NCI-H2107 (cell line): ENCODE results near the gene GPX4.

Experiments used
- DNase-seq: peaks from one replicate; lab custom pipeline; 2025; lab: John Stamatoyannopoulos, UW

GPX4 gene

GRCh38 chr19:1103708-1104310, at the start of gene GPX4:
Gene GPX4 (plus strand): TSS chr19:1103994. CDS start chr19:1104044, 50 bp downstream.
- peak; percentile 99 for DNase-seq

GRCh38 chr19:1054102-1055027, 49.4 kb upstream of the GPX4 start:
- DNase-seq: no peak

DNA sequence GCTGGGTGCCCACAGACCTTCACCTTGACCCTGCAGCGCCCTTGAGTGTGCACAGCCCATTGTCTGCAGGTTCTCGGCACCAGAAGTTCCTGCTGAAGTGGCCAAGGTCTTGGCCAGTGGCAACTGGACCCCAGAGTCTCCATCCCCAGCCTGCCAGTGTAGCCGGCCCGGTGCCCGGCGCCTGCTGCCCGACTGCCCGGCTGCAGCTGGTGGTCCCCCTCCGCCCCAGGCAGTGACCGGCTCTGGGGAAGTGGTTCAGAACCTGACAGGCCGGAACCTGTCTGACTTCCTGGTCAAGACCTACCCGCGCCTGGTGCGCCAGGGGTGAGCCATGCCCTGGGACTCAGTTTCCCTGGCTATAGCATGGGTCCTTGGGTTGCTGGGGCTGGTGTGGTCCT, 48.8 kb upstream of the GPX4 start:
- no peak for DNase-seq

DNA sequence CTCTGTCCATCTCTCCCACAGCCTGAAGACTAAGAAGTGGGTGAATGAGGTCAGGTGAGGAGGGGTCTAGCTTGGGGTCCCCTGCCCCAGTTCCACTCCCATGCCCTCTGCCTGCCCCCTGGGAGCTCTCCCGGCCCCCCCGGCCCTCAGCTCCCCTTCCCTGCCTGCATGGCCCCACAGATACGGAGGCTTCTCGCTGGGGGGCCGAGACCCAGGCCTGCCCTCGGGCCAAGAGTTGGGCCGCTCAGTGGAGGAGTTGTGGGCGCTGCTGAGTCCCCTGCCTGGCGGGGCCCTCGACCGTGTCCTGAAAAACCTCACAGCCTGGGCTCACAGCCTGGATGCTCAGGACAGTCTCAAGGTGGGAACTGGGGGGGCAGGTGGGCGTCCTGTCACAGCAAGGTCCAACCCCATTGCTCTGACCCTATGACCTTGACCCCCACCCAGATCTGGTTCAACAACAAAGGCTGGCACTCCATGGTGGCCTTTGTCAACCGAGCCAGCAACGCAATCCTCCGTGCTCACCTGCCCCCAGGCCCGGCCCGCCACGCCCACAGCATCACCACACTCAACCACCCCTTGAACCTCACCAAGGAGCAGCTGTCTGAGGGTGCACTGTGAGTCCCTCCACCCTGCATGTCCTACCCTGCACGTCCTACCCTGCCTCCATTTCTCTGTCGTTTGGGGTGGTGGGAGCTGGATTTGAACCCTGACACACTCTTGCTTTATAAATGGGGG, 47.7 kb upstream of the GPX4 start:
- DNase-seq: no peak

DNA sequence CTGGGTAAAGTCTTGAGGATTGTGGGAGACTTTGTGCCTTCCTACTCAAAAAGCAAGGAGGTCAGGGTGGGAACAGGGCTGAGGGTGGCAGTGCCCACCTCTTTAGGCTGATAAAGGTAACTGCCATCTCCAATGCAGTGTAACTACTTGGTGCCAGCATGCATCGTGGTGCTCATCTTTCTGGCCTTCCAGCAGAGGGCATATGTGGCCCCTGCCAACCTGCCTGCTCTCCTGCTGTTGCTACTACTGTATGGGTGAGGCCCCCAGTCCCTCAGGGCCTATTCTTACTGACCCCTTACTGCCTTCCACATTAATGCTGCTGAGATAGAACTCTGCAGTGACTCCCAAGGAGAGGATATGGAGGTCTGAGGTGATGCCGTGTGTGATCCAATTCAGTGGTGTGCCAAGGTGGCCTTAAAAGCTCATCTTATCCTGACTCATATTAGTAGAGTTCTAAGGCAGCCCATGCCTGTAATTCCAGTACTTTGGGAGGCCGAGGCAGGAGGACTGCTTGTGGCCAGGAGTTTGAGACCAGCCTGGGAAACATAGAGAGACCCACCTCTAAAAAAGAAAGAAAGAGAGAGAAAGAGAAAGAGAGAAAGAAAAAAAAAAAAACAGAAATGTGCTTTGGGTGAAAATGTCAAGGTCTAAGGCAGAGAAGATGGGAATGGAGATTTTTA, 46.5 kb upstream of the GPX4 start:
- no peak for DNase-seq

DNA sequence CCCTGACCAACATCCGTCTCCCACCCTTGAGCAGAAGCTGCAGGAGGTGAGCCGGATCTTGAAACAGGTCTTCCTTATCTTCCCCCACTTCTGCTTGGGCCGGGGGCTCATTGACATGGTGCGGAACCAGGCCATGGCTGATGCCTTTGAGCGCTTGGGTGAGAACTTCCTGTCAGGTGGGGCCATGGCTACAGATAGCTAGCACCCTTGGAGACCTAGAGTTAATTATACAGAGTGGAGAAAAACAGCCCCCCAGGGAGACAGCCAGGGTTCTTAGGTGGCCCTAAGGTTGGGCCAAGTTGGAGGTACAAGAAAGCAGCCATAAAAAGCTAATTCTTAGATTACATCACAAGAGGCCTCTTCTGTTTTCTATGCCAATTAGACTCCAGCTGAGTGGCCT, 45.7 kb upstream of the GPX4 start:
- no peak for DNase-seq

GRCh38 chr19:1060689-1061088, 43.1 kb upstream of the GPX4 start:
- no peak for DNase-seq

- no peak for DNase-seq
Measured at GRCh38 chr19:1061987-1062386, 41.8 kb upstream of the GPX4 start.

GRCh38 chr19:1062387-1063029, 41.3 kb upstream of the GPX4 start:
- no peak for DNase-seq

GRCh38 chr19:1063030-1063908, 40.5 kb upstream of the GPX4 start:
- no peak for DNase-seq

DNA sequence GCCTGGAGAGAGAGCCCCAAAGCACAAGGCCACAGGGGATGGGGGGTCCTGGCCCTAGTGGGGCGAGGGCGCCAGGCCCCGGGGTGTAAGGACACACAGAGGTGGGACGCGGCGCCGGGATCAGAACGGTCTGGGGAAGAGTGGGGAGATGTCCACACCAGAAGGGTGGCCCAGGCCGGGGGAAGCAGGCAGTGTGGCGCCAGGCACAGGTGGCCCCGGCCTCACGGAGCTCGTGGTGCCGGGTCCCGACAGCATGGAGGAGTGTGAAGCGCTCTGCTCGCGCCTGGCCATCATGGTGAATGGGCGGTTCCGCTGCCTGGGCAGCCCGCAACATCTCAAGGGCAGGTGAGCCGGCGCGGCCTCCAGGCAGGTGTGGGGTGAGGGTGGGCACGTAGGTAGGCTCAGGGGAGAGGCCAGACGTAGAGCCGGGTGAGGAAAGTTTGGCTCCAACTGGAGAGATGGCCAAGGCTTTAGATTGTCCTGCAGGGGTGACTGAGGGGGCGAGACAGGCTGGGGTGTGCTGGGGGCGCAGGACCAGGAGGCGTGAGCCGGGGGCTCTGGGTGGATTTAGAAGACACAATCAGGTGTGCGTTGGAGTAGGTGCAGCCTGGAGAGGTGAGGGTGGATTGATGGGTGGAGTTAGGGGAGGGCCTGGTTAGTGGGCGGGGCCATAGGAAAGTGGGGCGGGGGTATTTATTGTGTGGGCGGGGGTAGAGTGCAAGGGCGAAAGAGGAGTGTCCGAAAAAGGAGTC, 39.7 kb upstream of the GPX4 start:
- DNase-seq: no peak

DNA sequence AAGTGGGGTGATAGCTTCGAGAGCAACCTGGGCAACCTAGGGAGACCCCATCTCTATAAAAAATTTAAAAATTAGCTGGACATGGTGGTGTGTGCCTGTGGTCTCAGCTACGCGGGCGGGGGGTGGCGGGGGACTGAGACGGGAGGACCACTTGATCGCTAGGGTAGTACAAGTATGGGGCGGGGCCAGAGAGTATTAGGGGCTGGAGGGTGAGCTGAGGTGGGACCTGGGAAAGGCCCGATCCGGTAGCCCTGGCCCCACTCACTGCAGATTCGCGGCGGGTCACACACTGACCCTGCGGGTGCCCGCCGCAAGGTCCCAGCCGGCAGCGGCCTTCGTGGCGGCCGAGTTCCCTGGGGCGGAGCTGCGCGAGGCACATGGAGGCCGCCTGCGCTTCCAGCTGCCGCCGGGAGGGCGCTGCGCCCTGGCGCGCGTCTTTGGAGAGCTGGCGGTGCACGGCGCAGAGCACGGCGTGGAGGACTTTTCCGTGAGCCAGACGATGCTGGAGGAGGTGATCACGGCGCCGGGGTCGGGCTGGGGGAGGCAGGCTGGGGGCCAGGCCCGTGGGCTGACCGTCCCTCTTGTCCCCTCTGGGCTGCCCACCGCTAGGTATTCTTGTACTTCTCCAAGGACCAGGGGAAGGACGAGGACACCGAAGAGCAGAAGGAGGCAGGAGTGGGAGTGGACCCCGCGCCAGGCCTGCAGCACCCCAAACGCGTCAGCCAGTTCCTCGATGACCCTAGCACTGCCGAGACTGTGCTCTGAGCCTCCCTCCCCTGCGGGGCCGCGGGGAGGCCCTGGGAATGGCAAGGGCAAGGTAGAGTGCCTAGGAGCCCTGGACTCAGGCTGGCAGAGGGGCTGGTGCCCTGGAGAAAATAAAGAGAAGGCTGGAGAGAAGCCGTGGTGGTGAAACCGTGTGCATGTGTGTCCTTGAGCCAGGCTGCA, 38.9 kb upstream of the GPX4 start:
- DNase-seq: no peak

- DNase-seq: no peak
Measured at GRCh38 chr19:1065606-1066109, 38.1 kb upstream of the GPX4 start.

DNA sequence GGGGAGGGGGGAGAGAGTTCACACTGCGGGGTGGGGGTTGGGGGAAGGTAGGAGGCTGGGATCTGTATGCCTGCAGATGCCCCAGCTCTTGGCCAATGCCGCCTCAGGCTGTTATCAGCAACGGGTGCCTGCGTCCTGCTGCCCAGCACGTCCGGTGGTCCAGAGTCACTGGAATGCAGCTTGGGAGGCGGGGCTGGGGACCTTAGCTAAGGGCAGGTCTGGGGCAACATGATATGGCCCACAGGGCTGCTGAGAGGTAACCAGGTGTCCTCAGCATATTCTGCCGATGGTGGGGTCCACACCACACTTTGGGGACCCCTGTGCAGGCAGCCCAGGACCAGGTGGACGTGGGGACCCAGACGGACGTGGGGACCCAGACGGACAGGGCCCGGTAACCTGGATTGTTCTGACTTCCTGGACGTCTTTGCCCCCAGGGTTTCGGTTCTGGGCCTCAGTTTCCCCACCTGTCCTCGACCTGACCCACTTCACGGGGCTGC, 37.5 kb upstream of the GPX4 start:
- DNase-seq: no peak

GRCh38 chr19:1066748-1067340, 37.0 kb upstream of the GPX4 start, which contains the start of gene ARHGAP45:
Gene ARHGAP45 (plus strand): TSS chr19:1067167. CDS start chr19:1067406, 239 bp downstream.
- DNase-seq: no peak

GRCh38 chr19:1067341-1067957, 36.3 kb upstream of the GPX4 start:
- no peak for DNase-seq
